CD14-positive monocyte (primary cell): Measurements from ENCODE around the gene DNAJC18. TPM values are rescaled to one million over a fixed set of nuclear protein-coding genes. Genes with fewer than 3 reads are reported as not detected.

ENCODE experiments used
- DNase-seq, 3 donors: peaks; one replicate each; pipeline ENCODE4 v3.0.0-alpha.2; 2011 to 2022
- H2AFZ ChIP-seq: 2 replicates; pipeline ENCODE4 v1.6.0; 2012; ENCODE audit warnings: mild to moderate bottlenecking, low read depth, low read length, inconsistent platforms; ENCODE audit not compliant: insufficient read depth, poor library complexity, severe bottlenecking
- H3K27ac ChIP-seq, 2 donors: 1 replicate in 1 of 2; 2 replicates in 1 of 2; pipeline ENCODE4 v1.5.1; 2012 to 2013; ENCODE audit warnings: low read length in 2 of 2, control low read depth in 1 of 2, inconsistent platforms in 1 of 2, low read depth in 1 of 2, mild to moderate bottlenecking in 1 of 2
- H3K27me3 ChIP-seq, 2 donors: one replicate each; pipeline versions ENCODE4 v1.6.0 to v1.6.1; 2011 to 2013; ENCODE audit warnings: low read length in 2 of 2; ENCODE audit not compliant: control insufficient read depth in 2 of 2, insufficient read depth in 2 of 2
- H3K36me3 ChIP-seq, 2 donors: replicated peaks in 1 of 2; 1 replicate in 1 of 2; 2 replicates in 1 of 2; pipeline versions ENCODE4 v1.5.1 to v1.6.1; 2012 to 2013; ENCODE audit warnings: low read length in 2 of 2, control low read depth in 1 of 2, inconsistent platforms in 1 of 2, mild to moderate bottlenecking in 1 of 2; ENCODE audit not compliant: insufficient read depth in 2 of 2, control insufficient read depth in 1 of 2
- H3K4me1 ChIP-seq, 2 donors: 1 replicate in 1 of 2; 2 replicates in 1 of 2; pipeline versions ENCODE4 v1.5.1 to v1.6.1; 2012 to 2013; ENCODE audit warnings: low read length in 2 of 2, control low read depth in 1 of 2, inconsistent platforms in 1 of 2, mild to moderate bottlenecking in 1 of 2, moderate library complexity in 1 of 2; ENCODE audit not compliant: insufficient read depth in 2 of 2, control insufficient read depth in 1 of 2
- H3K4me2 ChIP-seq: replicated peaks from 2 replicates; pipeline ENCODE3; 2012; ENCODE audit warnings: low read length, moderate library complexity, mild to moderate bottlenecking; ENCODE audit not compliant: poor library complexity, severe bottlenecking; ENCODE audit errors: extremely low read depth
- H3K4me3 ChIP-seq, 3 experiments: fragments of 200-600 bp in 1 of 3; sonication (generic) in 1 of 3; replicated peaks in 1 of 3; 1 replicate in 2 of 3; 2 replicates in 1 of 3; pipeline ENCODE4 v1.5.1; 2011 to 2013; ENCODE audit warnings: low read length in 3 of 3, mild to moderate bottlenecking in 3 of 3, control low read depth in 2 of 3, low read depth in 2 of 3, inconsistent platforms in 1 of 3, moderate library complexity in 1 of 3
- H3K79me2 ChIP-seq: 2 replicates; pipeline ENCODE4 v1.6.0; 2012; ENCODE audit warnings: mild to moderate bottlenecking, control low read depth, inconsistent platforms, low read length, moderate library complexity; ENCODE audit not compliant: insufficient read depth
- H3K9ac ChIP-seq: 2 replicates; pipeline ENCODE4 v1.6.0; 2017; ENCODE audit warnings: low read length, mild to moderate bottlenecking; ENCODE audit not compliant: insufficient read depth, poor library complexity, severe bottlenecking
- H3K9me3 ChIP-seq, 2 donors: replicated peaks in 1 of 2; 1 replicate in 1 of 2; 2 replicates in 1 of 2; pipeline versions ENCODE4 v1.5.1 to v1.6.1; 2012 to 2013; ENCODE audit warnings: low read length in 2 of 2, control low read depth in 1 of 2; ENCODE audit not compliant: control insufficient read depth in 1 of 2, insufficient read depth in 1 of 2
- H4K20me1 ChIP-seq: 2 replicates; pipeline ENCODE4 v1.6.0; 2012; ENCODE audit warnings: mild to moderate bottlenecking, low read length, control low read depth, moderate library complexity; ENCODE audit not compliant: insufficient read depth
- H3K27ac Mint-ChIP-seq, 7 donors: one replicate each; pipeline ENCODE4 v1.8.0; 2020; ENCODE audit warnings: mild to moderate bottlenecking in 7 of 7, mixed read lengths in 7 of 7, moderate library complexity in 6 of 7, inconsistent platforms in 2 of 7
- H3K27me3 Mint-ChIP-seq, 3 donors: one replicate each; pipeline ENCODE4 v1.8.0; 2021 to 2022; ENCODE audit warnings: low read depth in 3 of 3, mild to moderate bottlenecking in 3 of 3, mixed read lengths in 3 of 3, moderate library complexity in 3 of 3, inconsistent platforms in 1 of 3
- H3K36me3 Mint-ChIP-seq, 2 donors: one replicate each; pipeline ENCODE4 v1.8.0; 2020; ENCODE audit warnings: mixed read lengths in 2 of 2, inconsistent platforms in 1 of 2, mild to moderate bottlenecking in 1 of 2
- H3K4me1 Mint-ChIP-seq: one replicate; pipeline ENCODE4 v1.8.0; 2020; ENCODE audit warnings: mild to moderate bottlenecking, mixed read lengths
- H3K4me3 Mint-ChIP-seq, 2 donors: one replicate each; pipeline ENCODE4 v1.8.0; 2020; ENCODE audit warnings: mild to moderate bottlenecking in 2 of 2, mixed read lengths in 2 of 2, moderate library complexity in 1 of 2
- H3K9me3 Mint-ChIP-seq, 7 donors: one replicate each; pipeline ENCODE4 v1.8.0; 2020 to 2022; ENCODE audit warnings: mixed read lengths in 7 of 7, mild to moderate bottlenecking in 6 of 7, moderate library complexity in 6 of 7, inconsistent platforms in 2 of 7
- CTCF ChIP-seq: fragments of 200-600 bp; IDR thresholded peaks from one replicate; pipeline ENCODE4 v1.8.0; 2022; ENCODE audit warnings: antibody characterized with exemption, mild to moderate bottlenecking
- WGBS: methylation state at CpG from one replicate; pipeline ENCODE4 v1.1.5; 2013; ENCODE audit warnings: missing lambda C conversion rate; ENCODE audit not compliant: insufficient coverage; 5-methylcytosine and 5-hydroxymethylcytosine counted together
- intact Hi-C, 2 donors: fragments of 100-400 bp; cut with micrococcal nuclease; formaldehyde crosslinking; loops; one replicate each; pipeline versions ENCODE4 v1.15.0 to v1.15.1; 2023
- polyA plus RNA-seq, 3 donors: library from polyadenylated mRNA; depleted of rRNA in 1 of 3; unstranded in 2 of 3; stranded (reverse) in 1 of 3; fragments of 300-500 nt in 2 of 3; fragments of >200 nt in 1 of 3; fragmentation: Illumina TruSeq in 2 of 3; gene quantifications; 1 replicate in 2 of 3; 2 replicates in 1 of 3; pipeline ENCODE4 v1.2.3, GENCODE V29; 2012 to 2021

Gene DNAJC18
- polyA plus RNA-seq, 3 donors = 0.87 to 2.6 (median 2.2) TPM

- no peak overlapping the region for H2AFZ ChIP-seq
- DNase-seq = no peak
- no peak overlapping the region for H3K4me2 ChIP-seq
- TF ChIP-seq CTCF = no peak
- H3K27ac Mint-ChIP-seq = peak overlapping the region in 1 of 7 donors; percentile 31
- H3K79me2 ChIP-seq = no peaks in the 10 kb centered on the region
- H3K27ac ChIP-seq = no peak overlapping the region
- H3K27me3 Mint-ChIP-seq = peaks cover 0 to 12% (median 0%) of the 10 kb centered on the region in 3 donors
- no peak overlapping the region for H3K4me3 ChIP-seq
- no peaks in the 10 kb centered on the region for H3K9me3 ChIP-seq
- peaks cover 15 to 31% of the 10 kb centered on the region in 2 donors for H3K36me3 Mint-ChIP-seq
- H3K27me3 ChIP-seq = no peaks in the 10 kb centered on the region
- no peaks in the 10 kb centered on the region for H3K4me1 ChIP-seq
- no peak overlapping the region for H3K9ac ChIP-seq
- WGBS = 92% methylated on average over 2 of the region's 3 CpGs
- peaks cover 0 to 3% (median 0%) of the 10 kb centered on the region in 7 donors for H3K9me3 Mint-ChIP-seq
- H3K4me3 Mint-ChIP-seq = no peak overlapping the region
- H3K4me1 Mint-ChIP-seq = no peaks in the 10 kb centered on the region
- H4K20me1 ChIP-seq = no peaks in the 10 kb centered on the region
- intact Hi-C loops = no loop called here
- H3K36me3 ChIP-seq = peaks cover 1 to 17% of the 10 kb centered on the region in 2 donors
These were observed 62.1 kb downstream of the DNAJC18 start for GRCh38 chr5:139377226-139377625.

GRCh38 chr5:139376364-139376763 lies 63.0 kb downstream of the DNAJC18 start:
- no peak overlapping the region for H3K4me2 ChIP-seq
- WGBS = 100% methylated on average over 1 of the region's 7 CpGs
- peaks cover 9 to 26% of the 10 kb centered on the region in 2 donors for H3K36me3 ChIP-seq
- no peaks in the 10 kb centered on the region for H3K9me3 ChIP-seq
- intact Hi-C loops = no loop called here
- H3K27ac ChIP-seq = no peak overlapping the region
- H4K20me1 ChIP-seq = no peaks in the 10 kb centered on the region
- no peaks in the 10 kb centered on the region for H3K27me3 ChIP-seq
- H3K9me3 Mint-ChIP-seq = peaks cover 0 to 3% (median 0%) of the 10 kb centered on the region in 7 donors
- no peaks in the 10 kb centered on the region for H3K79me2 ChIP-seq
- no peak for DNase-seq
- peaks cover 0 to 12% (median 0%) of the 10 kb centered on the region in 3 donors for H3K27me3 Mint-ChIP-seq
- no peak overlapping the region for H3K4me3 Mint-ChIP-seq
- no peaks in the 10 kb centered on the region for H3K4me1 ChIP-seq
- TF ChIP-seq CTCF = no peak
- H3K4me3 ChIP-seq = no peak overlapping the region
- no peaks in the 10 kb centered on the region for H3K4me1 Mint-ChIP-seq
- H2AFZ ChIP-seq = no peak overlapping the region
- no peak overlapping the region for H3K9ac ChIP-seq
- peaks cover 23 to 37% of the 10 kb centered on the region in 2 donors for H3K36me3 Mint-ChIP-seq
- no peak overlapping the region for H3K27ac Mint-ChIP-seq
